IPS-20b (cell line): ENCODE data around the gene UNC5A.

Experiments used
- H3K27ac ChIP-seq: one replicate; pipeline ENCODE4 v1.5.1; 2013; ENCODE audit warnings: low read length
- H3K27me3 ChIP-seq: 2 replicates; pipeline ENCODE4 v1.6.1; 2013; ENCODE audit warnings: mild to moderate bottlenecking, low read length, inconsistent platforms; ENCODE audit not compliant: insufficient read depth
- H3K36me3 ChIP-seq: 2 replicates; pipeline ENCODE4 v1.6.1; 2013; ENCODE audit warnings: low read depth, mild to moderate bottlenecking, inconsistent platforms, low read length, moderate library complexity; ENCODE audit not compliant: insufficient read depth
- H3K4me1 ChIP-seq: 2 replicates; pipeline ENCODE4 v1.6.1; 2013; ENCODE audit warnings: mild to moderate bottlenecking, control low read depth, inconsistent platforms, low read length, moderate library complexity; ENCODE audit not compliant: insufficient read depth
- H3K4me3 ChIP-seq: 2 replicates; pipeline ENCODE4 v1.5.1; 2013; ENCODE audit warnings: mild to moderate bottlenecking, low read length, inconsistent platforms
- H3K9ac ChIP-seq: 2 replicates; pipeline ENCODE4 v1.6.1; 2013; ENCODE audit warnings: low read depth, mild to moderate bottlenecking, inconsistent platforms, low read length, moderate library complexity
- H3K9me3 ChIP-seq: 2 replicates; pipeline ENCODE4 v1.6.1; 2013; ENCODE audit warnings: mild to moderate bottlenecking, low read depth, low read length, inconsistent platforms; ENCODE audit not compliant: insufficient read depth

The UNC5A gene

DNA sequence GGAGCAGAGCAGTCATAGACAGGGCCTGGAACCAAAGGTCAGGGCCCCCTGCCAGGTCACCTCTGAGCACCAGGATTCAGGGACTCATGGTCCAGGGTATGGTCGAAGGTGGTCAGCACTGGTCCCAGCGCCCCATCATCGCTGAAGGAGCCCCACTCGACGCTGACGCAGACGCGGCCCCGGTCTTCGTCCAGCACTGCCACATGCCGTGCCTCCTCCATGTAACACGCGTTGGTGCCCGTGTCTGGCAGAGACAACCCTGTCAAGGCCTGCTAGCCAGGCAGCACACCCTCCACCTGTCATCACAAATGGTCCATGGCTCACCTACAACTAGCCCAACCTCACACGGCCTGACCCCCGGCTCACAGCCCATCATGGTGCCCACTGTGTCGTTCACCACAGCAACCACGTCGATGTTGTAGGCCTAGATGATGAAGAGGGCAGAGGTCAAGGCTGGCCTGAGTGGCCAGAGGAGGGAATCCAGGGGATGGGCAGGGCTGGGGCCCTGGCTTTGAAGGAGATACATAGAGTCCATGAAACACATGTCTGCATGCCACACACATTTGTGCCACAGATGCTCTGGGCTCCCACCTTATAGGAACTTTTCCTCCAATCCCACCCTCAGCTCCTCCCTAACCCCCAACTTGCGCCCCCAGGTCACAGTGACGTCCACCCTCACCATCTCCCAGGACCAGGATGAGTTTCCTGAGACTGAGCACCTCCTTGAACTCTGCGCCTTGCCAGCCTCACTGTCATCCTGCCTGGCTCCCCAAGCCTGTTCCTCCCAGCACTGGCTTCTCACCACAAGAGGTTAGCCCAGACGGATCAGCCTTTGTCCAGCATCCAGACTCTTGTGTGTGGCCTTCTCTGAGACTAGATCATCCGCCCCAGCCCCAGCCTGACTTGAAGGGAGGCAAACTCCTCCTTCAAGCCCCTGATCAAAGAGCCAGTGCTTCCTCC lies 79.2 kb downstream of the UNC5A start:
- H3K9me3 ChIP-seq = no peaks in the 10 kb centered on the region
- no peaks in the 10 kb centered on the region for H3K27me3 ChIP-seq
- no peak overlapping the region for H3K27ac ChIP-seq
- no peaks in the 10 kb centered on the region for H3K36me3 ChIP-seq
- H3K9ac ChIP-seq = no peak overlapping the region
- H3K4me1 ChIP-seq = no peaks in the 10 kb centered on the region
- H3K4me3 ChIP-seq = no peak overlapping the region

DNA sequence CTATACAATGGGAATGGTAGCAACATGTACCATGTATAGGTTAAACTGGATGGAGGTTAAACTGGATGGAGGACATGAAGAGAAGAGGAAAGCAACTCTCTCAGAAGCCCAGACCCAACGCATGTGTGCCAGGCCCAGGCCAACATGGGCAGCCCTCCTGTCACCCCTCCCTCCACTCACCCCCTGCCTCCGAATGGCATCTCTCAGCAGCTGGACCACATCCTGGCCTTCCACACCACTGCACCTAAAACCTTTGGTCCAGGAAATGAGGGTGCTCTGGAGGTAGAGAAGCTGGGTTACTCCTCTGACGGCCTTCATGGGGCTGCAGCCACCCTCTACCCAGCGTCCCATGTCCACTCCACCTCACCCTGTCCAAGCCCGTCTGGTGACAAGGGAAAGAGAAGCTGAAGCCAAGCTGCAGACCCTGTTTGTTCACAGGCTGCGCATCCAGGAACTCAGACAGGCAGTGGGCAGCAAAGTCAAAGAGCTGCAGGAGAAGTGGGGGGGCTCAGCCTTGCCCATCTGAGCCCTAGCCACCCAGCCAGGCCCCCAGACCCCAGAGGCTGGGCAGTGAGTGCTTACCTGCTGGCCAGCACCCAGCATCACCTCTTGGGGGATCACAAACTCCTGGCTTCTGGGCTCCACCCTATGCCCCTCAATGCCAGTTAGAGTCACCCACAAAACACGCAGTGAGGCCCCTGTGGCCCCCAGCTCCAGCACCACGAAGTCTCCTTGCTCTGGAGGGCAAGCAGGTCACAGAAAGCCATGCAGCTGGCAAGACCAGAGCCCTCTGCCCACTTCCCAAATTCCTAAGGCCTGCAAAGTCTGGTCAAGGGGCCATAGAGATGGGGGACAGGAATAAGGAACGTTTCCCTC lies 80.3 kb downstream of the UNC5A start:
- no peaks in the 10 kb centered on the region for H3K36me3 ChIP-seq
- no peaks in the 10 kb centered on the region for H3K4me1 ChIP-seq
- H3K9me3 ChIP-seq = no peaks in the 10 kb centered on the region
- no peak overlapping the region for H3K27ac ChIP-seq
- no peak overlapping the region for H3K4me3 ChIP-seq
- no peaks in the 10 kb centered on the region for H3K27me3 ChIP-seq
- no peak overlapping the region for H3K9ac ChIP-seq

DNA sequence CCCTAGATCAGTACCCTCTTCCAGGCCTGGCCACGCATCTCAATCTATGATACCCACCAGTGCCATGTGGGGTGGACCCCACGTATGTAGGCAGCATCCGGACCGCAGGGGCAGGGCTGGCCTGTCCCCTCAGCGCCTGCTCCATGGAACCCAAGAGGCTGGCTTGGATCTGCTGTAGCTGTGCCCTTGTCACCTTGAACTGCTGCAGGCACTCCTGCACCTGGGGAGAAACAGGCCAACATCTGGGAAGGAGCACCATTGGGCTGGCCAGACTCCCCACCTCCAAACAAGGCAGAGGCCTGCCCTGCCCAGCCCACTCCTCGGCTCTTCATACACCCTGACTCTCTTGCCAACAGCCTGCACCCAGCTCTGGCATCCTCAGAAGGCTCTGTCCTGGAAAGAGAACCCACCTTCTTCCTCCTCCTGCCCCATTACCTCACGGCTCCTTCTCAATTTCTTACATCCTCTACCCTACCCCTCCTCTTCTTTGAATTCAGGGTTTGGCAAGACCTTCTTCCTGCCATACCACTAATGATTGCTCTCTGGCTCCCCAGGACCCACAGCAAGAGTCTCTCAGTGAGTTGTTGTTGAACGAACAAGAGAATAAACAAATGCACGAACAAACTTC lies 81.1 kb downstream of the UNC5A start:
- Histone ChIP-seq H3K9ac (no peak overlapping the region), H3K27me3 (no peaks in the 10 kb centered on the region), H3K27ac (no peak overlapping the region), H3K4me1 (no peaks in the 10 kb centered on the region), H3K4me3 (no peak overlapping the region), H3K9me3 (no peaks in the 10 kb centered on the region), H3K36me3 (no peaks in the 10 kb centered on the region)

DNA sequence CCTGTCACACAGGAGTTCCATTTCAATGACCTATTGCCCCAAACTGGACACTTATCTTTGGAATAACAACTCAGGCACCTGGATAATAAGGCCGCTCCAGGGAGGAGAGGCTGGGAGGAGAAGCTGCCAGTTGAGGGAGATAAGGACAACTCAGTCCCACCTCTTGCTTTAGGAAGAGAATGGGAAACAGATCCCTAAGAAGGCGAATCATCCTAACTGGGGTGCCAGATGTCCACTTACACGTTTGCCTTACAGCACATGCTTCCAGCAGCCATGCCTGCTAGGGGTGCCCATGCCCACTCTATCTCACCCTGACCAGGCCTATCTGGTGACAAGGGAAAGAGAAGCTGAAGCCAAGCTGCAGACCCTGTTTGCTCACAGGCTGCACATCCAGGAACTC lies 82.3 kb downstream of the UNC5A start:
- H3K27ac ChIP-seq = no peak overlapping the region
- no peaks in the 10 kb centered on the region for H3K27me3 ChIP-seq
- H3K9me3 ChIP-seq = no peaks in the 10 kb centered on the region
- H3K4me1 ChIP-seq = no peaks in the 10 kb centered on the region
- no peak overlapping the region for H3K4me3 ChIP-seq
- no peak overlapping the region for H3K9ac ChIP-seq
- no peaks in the 10 kb centered on the region for H3K36me3 ChIP-seq

DNA sequence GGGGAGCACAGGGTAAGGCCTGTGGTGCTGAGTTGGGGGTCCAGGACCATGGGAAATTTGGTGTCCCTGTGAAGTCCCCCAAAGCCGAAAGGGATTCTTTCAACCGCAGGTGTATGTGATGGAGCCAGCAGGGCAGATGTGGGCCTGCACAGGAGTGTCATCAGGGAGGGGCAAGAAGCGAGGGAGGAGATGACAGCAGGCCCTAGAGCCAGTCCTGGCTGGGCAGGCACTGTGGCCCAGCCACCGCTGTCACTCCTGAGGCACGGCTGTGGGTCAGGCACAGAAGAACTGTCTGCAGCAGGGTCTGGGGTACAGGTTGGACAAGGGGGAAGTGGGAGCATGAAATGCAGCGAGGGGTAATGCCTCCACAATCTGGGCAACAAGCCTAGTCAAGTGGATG lies 83.9 kb downstream of the UNC5A start:
- H3K4me1 ChIP-seq = no peaks in the 10 kb centered on the region
- H3K4me3 ChIP-seq = no peak overlapping the region
- H3K9ac ChIP-seq = no peak overlapping the region
- H3K36me3 ChIP-seq = no peaks in the 10 kb centered on the region
- H3K27ac ChIP-seq = no peak overlapping the region
- no peaks in the 10 kb centered on the region for H3K9me3 ChIP-seq
- H3K27me3 ChIP-seq = no peaks in the 10 kb centered on the region

DNA sequence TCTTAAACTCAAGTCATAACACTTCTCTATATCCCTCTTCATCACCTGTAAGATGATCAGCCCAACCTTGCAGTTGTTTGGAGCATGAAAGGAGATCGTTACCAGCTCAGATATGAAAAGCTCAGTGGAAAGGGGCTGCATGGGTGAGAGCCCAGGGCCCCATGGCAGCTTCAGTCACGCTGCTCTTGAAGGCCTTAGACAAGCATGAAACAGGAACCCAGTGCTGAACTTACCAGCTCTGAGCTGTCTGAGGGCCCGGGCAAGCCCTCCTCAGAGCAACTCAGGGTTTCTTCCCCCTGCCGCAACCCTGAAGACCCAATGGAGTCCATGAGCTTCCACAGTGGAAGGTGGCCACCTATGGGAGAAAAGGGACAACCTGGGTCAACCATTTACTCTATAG lies 85.5 kb downstream of the UNC5A start:
- Histone ChIP-seq H3K4me3 (no peak overlapping the region), H3K36me3 (no peaks in the 10 kb centered on the region), H3K9ac (no peak overlapping the region), H3K9me3 (no peaks in the 10 kb centered on the region), H3K4me1 (no peaks in the 10 kb centered on the region), H3K27ac (no peak overlapping the region), H3K27me3 (no peaks in the 10 kb centered on the region)

DNA sequence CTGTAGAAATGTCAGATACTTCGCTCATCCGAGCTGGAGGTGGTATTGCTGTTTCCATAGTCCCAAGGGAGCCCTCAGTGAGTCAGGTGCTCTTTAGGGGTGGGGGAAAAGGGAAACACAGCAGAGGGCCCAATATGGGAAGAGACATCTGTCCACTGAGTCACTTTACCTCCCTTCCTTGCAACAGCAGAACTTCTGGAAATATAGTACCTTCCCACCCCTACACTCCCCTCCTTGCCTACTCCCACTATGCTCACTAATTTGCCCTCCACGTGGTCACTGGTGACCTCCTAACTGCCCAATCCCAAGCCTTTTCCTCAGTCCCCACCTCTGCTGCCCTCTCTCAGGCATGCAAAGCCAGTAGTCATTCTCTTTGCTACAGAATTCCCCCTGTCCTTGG lies 86.9 kb downstream of the UNC5A start:
- no peak overlapping the region for H3K9ac ChIP-seq
- no peaks in the 10 kb centered on the region for H3K27me3 ChIP-seq
- no peak overlapping the region for H3K27ac ChIP-seq
- no peaks in the 10 kb centered on the region for H3K4me1 ChIP-seq
- no peak overlapping the region for H3K4me3 ChIP-seq
- no peaks in the 10 kb centered on the region for H3K9me3 ChIP-seq
- peaks cover 6% of the 10 kb centered on the region; the same call in 1 of the 2 replicates for H3K36me3 ChIP-seq

DNA sequence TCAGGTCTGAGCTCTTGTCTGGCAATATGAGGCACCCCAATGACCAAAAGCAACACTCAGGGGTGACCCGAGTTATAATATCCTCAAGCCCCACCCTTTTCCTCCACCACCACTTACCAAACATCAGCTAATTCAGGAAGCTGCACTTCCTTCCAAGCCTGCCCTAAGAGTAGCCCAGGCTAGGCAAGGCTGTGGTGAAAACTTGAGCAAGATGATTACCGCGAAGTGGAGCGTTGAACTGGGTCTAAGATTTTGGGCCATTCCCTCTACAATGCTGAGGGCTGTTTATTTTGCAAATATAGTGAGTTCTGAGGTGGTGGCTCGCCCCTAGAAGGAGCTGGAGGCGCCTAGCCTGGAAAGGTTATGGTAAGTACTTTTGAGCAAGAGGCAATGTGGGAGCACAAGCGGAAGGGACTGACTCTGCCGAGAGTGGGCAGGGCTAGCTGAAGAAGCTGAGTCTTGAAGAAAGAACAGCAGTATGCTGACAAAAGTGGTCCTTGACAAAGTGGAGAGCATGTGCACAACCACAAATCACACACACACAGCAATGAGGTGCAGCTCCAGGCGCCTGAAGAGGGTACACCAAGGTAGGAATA lies 89.0 kb downstream of the UNC5A start, which contains the start of gene HK3:
Gene HK3, minus strand, starts transcription at position 51 of the 596 bp plus-strand sequence. CDS start 3,187 bp downstream, outside the sequence.
- Histone ChIP-seq H3K9ac (no peak within 1 kb of the TSS), H3K9me3 (no peaks in the 10 kb centered on the region), H3K36me3 (peaks cover 28% of the 10 kb centered on the region), H3K4me3 (no peak within 1 kb of the TSS), H3K4me1 (no peaks in the 10 kb centered on the region), H3K27me3 (no peaks in the 10 kb centered on the region), H3K27ac (no peak within 1 kb of the TSS)

DNA sequence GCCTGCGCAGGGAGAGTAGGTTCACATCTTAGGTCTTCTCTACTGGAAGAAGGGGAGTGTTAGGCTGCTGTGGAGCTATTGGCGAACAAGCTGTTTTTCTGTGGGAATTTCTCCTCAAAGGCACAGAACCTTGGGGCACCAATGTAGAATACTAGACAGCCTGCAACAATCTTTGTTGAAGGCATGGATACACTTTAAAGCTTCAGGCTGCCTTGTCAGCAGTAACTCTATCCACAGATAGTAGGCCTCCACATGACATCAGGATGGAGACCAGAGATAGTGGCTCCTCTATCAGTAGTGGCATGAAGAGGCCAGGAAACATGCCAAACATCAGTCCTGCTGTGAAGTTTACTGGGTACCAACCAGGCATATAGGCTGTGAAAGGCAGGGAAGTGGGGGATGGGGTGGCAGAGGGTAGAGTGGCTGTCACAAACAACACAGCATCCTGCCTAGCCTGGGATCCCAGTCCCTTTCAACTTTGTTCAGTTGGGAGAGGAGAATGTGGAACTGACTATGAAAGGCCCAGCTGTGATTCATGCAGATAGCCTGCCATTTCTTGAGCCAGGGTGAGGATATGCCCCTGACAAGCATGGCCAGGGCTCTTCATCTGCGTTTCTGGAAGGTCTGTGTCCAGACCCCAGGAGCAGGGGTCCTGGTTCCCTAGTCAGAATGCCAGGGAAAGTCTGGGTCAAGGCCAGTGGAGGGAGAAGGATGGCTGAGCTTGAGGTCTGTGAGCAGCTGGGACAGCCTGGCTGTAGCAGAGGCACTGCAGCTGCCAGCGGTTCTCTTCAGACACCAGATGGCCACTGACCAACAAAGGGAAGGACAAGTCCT lies 89.8 kb downstream of the UNC5A start:
- no peaks in the 10 kb centered on the region for H3K27me3 ChIP-seq
- no peak overlapping the region for H3K9ac ChIP-seq

DNA sequence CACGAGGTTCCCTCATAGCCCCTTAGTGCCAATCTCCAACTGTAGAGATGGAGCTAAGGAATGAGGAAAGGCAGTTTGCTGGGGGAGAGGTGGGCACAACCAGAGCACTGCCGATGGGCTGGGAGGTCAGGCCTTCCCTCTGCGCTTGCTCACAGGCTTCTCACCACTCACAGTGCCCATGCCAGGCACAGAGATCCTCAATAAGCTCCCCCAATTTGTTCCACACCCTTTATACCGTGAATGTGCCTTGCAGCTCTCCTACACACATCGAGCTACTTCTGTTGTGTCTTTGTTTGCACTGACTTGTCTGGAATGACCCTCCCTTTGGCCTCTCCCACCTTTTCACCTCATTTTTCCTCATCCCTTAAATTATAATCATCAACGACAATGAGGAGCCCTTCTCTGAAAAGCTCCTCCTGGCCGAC lies 90.4 kb downstream of the UNC5A start:
- Histone ChIP-seq H3K4me3 (no peak overlapping the region), H3K9ac (no peak overlapping the region), H3K36me3 (peaks cover 42% of the 10 kb centered on the region), H3K9me3 (no peaks in the 10 kb centered on the region), H3K27me3 (no peaks in the 10 kb centered on the region), H3K4me1 (no peaks in the 10 kb centered on the region), H3K27ac (no peak overlapping the region)

More for the DNA sequence above, 89.8 kb downstream of the UNC5A start:
- no peaks in the 10 kb centered on the region for H3K4me1 ChIP-seq
- no peaks in the 10 kb centered on the region for H3K9me3 ChIP-seq
- H3K27ac ChIP-seq = no peak overlapping the region
- H3K36me3 ChIP-seq = peaks cover 36% of the 10 kb centered on the region
- H3K4me3 ChIP-seq = no peak overlapping the region
